GM13976 (cell line): ENCODE results near the gene FIBCD1.

Experiments
- DNase-seq: peaks from one replicate; pipeline ENCODE4 v3.0.0; 2012; ENCODE audit warnings: low spot score
- CTCF ChIP-seq: IDR thresholded peaks from 2 replicates; pipeline ENCODE4 v1.5.1; 2012; ENCODE audit warnings: borderline replicate concordance, mild to moderate bottlenecking; ENCODE audit not compliant: insufficient read depth; ENCODE audit errors: extremely low read depth, missing control alignments, control extremely low read depth
- in situ Hi-C: fragments of 300-500 bp; cut with MboI; formaldehyde crosslinking; loops from one replicate; pipeline ENCODE4 v1.12.0; 2022; ENCODE audit warnings: low sequenced_read_pairs, mixed read lengths, inconsistent platforms; ENCODE audit not compliant: unreplicated experiment

Gene FIBCD1

GRCh38 chr9:130937146-130938076 lies 1.6 kb downstream of the FIBCD1 start:
- DNase-seq, result no peak
- TF ChIP-seq CTCF, result no peak
- in situ Hi-C loops, result loop anchor here (10.0 kb wide), 1 partner anchor 63 kb away; no protein-coding TSS in a partner anchor

- DNase-seq, result no peak
- in situ Hi-C loops, result loop anchor here (10.0 kb wide), 1 partner anchor 62 kb away; no protein-coding TSS in a partner anchor
- no peak for TF ChIP-seq CTCF
Observed at GRCh38 chr9:130936285-130937117, 2.5 kb downstream of the FIBCD1 start.

DNA sequence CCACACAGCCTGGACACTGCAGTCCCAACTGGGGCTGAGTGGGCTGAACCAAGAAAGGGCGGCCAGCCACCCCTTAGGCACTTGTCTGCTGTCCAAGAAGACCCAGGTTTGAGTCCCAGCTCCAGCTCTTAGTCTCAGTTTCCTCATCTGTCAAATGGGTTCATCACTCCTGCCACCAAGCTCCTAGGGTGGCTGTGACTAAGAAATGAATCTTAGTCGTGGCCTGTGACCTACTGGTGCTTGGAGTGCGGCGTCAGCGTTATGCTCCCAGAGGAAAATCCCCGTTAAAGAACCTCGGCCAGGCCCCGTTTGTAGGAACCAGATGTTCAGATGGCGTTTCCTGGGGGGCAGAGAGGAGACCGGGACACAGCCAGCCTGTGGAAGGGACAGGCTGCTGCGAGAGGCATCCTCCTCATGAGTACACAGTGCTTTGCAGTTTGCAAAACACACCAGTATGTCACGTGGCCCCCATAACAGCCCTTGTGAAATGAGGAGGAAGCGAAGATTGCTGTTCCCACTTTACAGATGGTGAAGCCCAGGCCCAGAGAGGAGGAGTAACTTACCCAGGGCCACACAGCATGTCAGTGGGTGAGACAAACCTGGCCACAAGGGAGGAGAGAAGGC lies 3.3 kb downstream of the FIBCD1 start:
- no peak for DNase-seq
- in situ Hi-C loops, result loop anchor here (10.0 kb wide), 1 partner anchor 61 kb away; no protein-coding TSS in a partner anchor
- no peak for TF ChIP-seq CTCF

GRCh38 chr9:130934702-130935647 lies 4.1 kb downstream of the FIBCD1 start:
- no peak for TF ChIP-seq CTCF
- in situ Hi-C loops, result loop anchor here (10.0 kb wide), 1 partner anchor 60 kb away; no protein-coding TSS in a partner anchor
- no peak for DNase-seq

DNA sequence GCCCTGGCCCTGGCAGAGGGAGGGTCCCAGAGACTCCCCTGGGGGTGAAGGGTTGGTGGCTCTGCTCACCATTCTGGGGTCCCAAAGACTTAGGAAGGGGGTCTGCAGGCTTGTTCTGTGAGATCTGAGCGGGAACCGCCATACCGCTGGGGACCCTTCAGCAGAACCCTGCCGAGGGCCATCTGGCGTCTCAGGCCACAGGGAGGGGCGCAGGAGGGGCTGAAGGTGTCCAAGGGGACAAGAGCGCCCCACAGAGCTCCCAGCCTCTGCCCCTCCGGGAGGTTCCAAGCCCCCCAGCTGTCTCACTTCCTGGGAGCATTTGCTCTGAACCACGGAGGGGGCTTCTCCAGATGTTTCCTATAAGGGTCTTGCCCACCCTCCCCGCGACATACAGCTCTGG lies 4.8 kb downstream of the FIBCD1 start:
- DNase-seq, result no peak
- in situ Hi-C loops, result loop anchor here (10.0 kb wide), 1 partner anchor 59 kb away; no protein-coding TSS in a partner anchor
- TF ChIP-seq CTCF, result no peak
